SIG-M5 treated with dmso at 0.1 percent for 504 hours (cell line): ENCODE measurements around the gene GNE.
A peak's percentile ranks its signal among the peaks of the same experiment; 100 is the strongest.
"Not testable (repeated sequence)": the region's sequence is repeated elsewhere in the genome, so short reads cannot be mapped to it uniquely, and the experiment has no call there.

Source experiments
- DNase-seq: peaks from one replicate; lab custom pipeline; 2025; ENCODE audit not compliant: unreplicated experiment; lab: John Stamatoyannopoulos, UW

Gene GNE

GRCh38 chr9:36268007-36268427 is 9.8 kb upstream of the GNE start:
- DNase-seq, result no peak

- no peak for DNase-seq
These were observed 6.6 kb upstream of the GNE start for GRCh38 chr9:36264896-36265295.

- no peak for DNase-seq
These were observed 5.4 kb upstream of the GNE start for GRCh38 chr9:36263683-36264082.

GRCh38 chr9:36258996-36259533 is 817 bp upstream of the GNE start:
- DNase-seq, result no peak

- no peak for DNase-seq
These were observed 6.8 kb downstream of the GNE start for GRCh38 chr9:36251428-36251827.

- no peak for DNase-seq
These were observed 8.2 kb downstream of the GNE start for GRCh38 chr9:36250079-36250478.

- DNase-seq, result no peak
These were observed 9.1 kb downstream of the GNE start for GRCh38 chr9:36249189-36249588.

- DNase-seq, result peak; percentile 40
These were observed 10.2 kb downstream of the GNE start for GRCh38 chr9:36248061-36248460.

- no peak for DNase-seq
These were observed 10.9 kb downstream of the GNE start for GRCh38 chr9:36247356-36247755.

GRCh38 chr9:36245906-36246305 is 12.3 kb downstream of the GNE start:
- no peak for DNase-seq

GRCh38 chr9:36239675-36240074 is 18.6 kb downstream of the GNE start:
- DNase-seq, result not testable (repeated sequence)

- not testable (repeated sequence) for DNase-seq
These were observed 19.0 kb downstream of the GNE start for GRCh38 chr9:36239205-36239604.

GRCh38 chr9:36237230-36237629 is 21.0 kb downstream of the GNE start:
- no peak for DNase-seq

GRCh38 chr9:36222449-36222848 is 35.8 kb downstream of the GNE start:
- DNase-seq, result no peak

GRCh38 chr9:36221667-36222066 is 36.6 kb downstream of the GNE start:
- DNase-seq, result no peak

- DNase-seq, result no peak
These were observed 39.8 kb downstream of the GNE start for GRCh38 chr9:36218411-36218901.

- no peak for DNase-seq
These were observed 40.2 kb downstream of the GNE start for GRCh38 chr9:36218011-36218410.

GRCh38 chr9:36217256-36217968 is 40.8 kb downstream of the GNE start:
- DNase-seq, result no peak

GRCh38 chr9:36214571-36214970 is 43.7 kb downstream of the GNE start:
- no peak for DNase-seq

- DNase-seq, result no peak
These were observed 44.3 kb downstream of the GNE start for GRCh38 chr9:36213989-36214388.

- DNase-seq, result no peak
These were observed 44.9 kb downstream of the GNE start for GRCh38 chr9:36213387-36213786.

- no peak for DNase-seq
These were observed 46.7 kb downstream of the GNE start for GRCh38 chr9:36211510-36211909.

GRCh38 chr9:36210722-36211121 is 47.5 kb downstream of the GNE start:
- DNase-seq, result no peak
